DMS114 treated with DMSO at 0.1 percent for 48 hours (cell line): ENCODE measurements around the gene PBX2.

Source experiments
- DNase-seq: peaks from one replicate; lab custom pipeline; 2025; ENCODE audit not compliant: unreplicated experiment; lab: John Stamatoyannopoulos, UW

Gene PBX2

DNA sequence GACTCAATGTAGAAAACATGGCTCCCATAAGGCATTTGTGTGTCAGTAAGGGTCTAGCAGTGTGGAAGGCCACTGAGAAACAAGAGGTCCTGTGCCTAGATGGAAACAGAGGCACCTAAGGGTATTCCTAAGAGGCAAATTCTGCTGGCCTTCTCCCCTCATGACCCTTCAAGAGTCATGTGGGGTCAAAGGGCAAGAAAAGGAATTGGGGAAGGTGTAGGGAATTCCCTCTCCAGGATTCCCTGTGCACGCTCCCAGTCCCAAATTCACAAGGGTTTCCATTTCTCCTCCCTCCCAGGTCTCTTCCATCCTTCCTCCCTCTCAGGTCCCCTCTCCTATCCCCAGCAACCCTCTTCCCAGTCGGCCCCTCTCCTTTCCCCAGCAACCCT is 14.7 kb downstream of the PBX2 start:
- no peak for DNase-seq

DNA sequence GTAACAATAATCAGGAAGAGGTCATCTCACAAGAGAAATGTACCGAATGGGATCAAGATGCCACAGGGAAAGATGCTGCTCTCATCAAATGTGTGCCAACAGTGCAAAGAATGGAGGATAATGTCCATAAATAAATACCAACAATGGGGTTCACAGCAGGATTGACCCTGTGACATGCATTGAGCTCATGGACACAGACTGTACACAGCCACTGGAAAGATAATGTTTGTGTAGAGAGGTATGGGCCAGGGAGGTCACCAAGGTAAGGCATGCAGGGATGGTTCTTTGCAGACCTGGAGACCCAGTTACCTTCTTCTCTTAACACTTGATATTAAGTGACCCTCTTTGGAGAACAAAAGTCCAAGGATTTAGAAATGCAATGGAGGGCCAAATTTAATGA is 15.6 kb downstream of the PBX2 start:
- DNase-seq = no peak

- DNase-seq = no peak
Measured at GRCh38 chr6:32173051-32173727, 16.8 kb downstream of the PBX2 start.

GRCh38 chr6:32171234-32171633 is 18.8 kb downstream of the PBX2 start:
- DNase-seq = no peak

DNA sequence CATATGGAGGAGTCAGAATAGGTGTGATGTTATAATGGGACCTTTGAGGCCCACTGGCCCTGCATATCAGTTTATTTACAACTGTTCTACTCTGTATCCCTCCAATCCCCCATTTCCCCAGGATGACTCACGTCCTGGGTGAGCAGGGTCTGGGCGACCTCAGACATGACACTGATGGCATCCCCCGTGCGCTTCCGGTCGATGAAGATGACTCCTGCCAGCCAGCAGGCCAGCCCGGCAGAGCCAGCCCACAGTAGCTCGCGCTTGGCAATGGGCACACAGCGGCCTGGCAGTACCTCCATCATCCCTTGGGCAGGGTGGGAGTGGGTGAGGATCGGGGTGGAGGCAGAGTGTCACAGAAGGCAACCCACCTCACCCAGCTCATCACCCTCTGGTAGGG is 19.7 kb downstream of the PBX2 start:
- DNase-seq = no peak

DNA sequence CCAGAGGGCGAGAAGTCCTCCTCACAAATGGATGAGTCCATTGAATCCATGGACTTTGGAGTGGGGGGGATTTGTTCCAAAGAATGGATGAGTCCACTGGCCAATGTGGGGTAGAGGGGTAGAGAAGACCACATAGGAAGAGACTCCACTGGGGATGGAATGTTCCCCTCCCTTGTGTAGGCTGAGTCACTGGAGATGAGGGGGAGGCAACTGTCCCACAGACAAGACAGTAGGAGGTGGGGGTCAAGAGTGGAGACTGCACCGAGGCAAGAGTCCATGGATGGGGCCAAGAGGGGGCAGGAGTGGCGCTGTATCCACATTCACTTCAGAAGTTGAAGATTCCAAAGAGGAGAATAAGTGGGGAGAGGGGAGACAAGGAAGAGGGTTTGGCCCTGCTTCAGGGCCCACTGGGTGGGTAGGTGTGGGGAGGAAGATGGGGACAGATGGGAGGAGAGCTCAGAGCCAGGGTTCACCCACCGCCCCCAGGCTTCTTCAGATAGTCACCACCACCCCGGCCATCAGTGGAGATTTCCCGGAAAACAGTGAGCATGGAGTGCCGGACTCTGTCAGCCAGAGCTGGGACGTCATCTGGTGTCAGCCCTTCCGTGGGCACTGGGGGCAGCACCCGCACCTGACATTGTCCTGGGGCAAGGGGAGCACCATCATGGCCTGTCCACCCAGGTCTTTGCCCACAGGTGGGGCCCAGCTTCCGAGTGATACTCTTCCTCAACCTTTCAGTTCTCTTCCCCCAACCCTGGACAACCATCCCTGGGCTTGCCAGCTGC is 21.0 kb downstream of the PBX2 start:
- no peak for DNase-seq

GRCh38 chr6:32168350-32168749 is 21.7 kb downstream of the PBX2 start:
- no peak for DNase-seq

DNA sequence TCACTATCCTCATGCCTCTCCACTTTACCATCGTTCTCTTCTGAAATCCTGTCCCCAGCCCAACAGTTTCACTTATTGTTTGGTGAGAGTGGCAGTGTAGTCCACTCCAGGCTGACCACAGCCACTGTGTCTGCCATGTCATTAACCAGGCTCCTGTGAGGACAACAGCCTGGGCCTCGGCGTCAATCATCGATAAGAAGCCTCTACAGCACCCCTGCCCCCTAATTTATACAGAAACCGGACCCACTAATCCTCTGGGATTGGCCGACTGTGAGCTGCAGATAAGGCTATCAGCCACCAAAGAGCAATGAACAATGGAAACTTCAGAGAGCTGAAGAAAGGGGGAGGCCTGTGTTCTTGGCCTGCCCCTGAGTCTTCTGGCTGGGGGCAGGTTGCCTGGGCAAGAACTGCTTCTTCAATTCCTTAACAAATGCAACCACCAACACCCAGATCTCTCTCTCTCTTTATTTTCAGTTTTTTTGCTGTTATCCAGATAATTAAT is 22.2 kb downstream of the PBX2 start:
- DNase-seq = no peak

DNA sequence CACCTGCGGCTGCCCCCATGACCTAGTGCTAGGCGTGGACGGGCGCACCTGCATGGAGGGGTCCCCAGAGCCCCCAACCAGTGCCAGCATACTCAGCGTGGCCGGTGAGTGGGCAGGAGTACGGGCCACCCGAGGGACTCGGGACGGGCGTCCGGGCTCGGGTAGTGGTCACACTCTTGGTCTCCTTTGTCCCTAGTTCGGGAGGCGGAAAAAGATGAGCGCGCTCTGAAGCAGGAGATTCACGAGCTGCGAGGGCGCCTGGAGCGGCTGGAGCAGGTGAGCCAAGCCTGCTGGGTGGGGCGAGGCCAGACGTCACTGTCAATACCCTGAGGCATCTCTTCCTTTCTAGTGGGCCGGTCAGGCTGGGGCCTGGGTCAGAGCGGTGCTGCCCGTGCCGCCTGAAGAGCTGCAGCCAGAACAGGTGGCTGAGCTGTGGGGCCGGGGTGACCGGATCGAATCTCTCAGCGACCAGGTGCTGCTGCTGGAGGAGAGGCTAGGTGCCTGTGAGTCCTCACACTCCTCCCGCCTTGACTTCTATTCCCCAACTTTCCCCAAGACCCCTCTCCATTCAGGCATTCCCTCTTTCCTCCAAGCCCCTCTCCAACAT is 22.7 kb downstream of the PBX2 start:
- DNase-seq = no peak

GRCh38 chr6:32166411-32167061 is 23.5 kb downstream of the PBX2 start:
- no peak for DNase-seq

- no peak for DNase-seq
Measured at GRCh38 chr6:32164295-32164694, 25.7 kb downstream of the PBX2 start, which contains the start of gene EGFL8. Gene EGFL8, plus strand, starts transcription at chr6:32164595. Its CDS starts 1,571 bp downstream, at chr6:32166166.

- DNase-seq = no peak
Measured at GRCh38 chr6:32163559-32164258, 26.3 kb downstream of the PBX2 start.

DNA sequence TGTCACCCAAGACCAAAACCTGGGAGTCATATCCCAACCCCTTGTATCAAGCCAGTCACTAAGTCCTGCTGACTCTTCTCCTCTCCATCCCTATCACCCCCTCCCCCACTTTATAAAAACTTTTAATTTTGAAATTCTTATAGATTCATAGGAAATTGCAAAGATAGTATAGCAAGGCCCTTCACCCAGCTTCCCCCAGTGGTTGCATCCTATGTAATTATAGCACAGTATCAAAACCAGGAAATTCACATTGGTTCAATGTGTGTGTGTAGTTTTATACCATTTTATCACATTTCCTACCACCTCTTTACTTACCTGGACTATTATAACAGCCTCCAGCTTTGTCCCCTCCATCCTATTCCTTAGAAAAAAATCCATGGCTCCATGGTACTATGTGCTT is 31.9 kb downstream of the PBX2 start:
- DNase-seq = no peak

- DNase-seq = no peak
Measured at GRCh38 chr6:32156891-32157290, 33.1 kb downstream of the PBX2 start.

DNA sequence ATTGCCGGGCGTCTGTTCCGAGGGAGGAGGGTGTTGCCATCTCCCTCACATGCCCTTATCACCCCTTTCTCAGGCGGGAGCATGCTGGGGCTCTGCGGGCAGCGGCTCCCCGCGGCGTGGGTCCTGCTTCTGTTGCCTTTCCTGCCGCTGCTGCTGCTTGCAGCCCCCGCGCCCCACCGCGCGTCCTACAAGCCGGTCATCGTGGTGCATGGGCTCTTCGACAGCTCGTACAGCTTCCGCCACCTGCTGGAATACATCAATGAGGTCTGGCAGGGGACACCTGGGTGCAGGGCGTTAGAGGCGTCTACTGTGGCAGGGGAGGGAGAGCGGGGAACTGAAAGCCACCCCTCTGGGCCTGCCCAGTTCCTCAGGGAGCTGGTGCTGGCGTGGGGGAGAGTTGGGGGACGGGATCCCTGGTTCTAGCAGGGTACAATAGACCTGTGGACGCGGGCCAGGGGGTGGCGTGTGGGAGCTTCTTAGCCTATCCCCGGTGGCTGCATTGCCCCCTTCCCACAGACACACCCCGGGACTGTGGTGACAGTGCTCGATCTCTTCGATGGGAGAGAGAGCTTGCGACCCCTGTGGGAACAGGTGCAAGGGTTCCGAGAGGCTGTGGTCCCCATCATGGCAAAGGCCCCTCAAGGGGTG is 35.4 kb downstream of the PBX2 start:
- DNase-seq = peak; percentile 55

GRCh38 chr6:32153564-32154513 is 36.2 kb downstream of the PBX2 start, which contains the start of gene PPT2:
Gene PPT2, plus strand, starts transcription at chr6:32154141. Its CDS starts 454 bp downstream, at chr6:32154595.
- DNase-seq = peak; percentile 94

- DNase-seq = no peak
Measured at GRCh38 chr6:32152769-32153563, 37.0 kb downstream of the PBX2 start.
